H1 (cell line): ENCODE results near the gene TMEM252. TPM values are rescaled to one million over a fixed set of nuclear protein-coding genes. Genes with fewer than 3 reads are reported as not detected.

ENCODE experiments used
- CHD7 ChIP-seq: fragments of 300-600 bp; sonication (generic); IDR thresholded peaks from 2 replicates; pipeline ENCODE4 v1.7.1; 2012; ENCODE audit warnings: low read length, moderate library complexity, mild to moderate bottlenecking, inconsistent platforms; ENCODE audit not compliant: insufficient replicate concordance
- GABPA ChIP-seq: IDR thresholded peaks from 2 replicates; pipeline ENCODE4 v1.6.1; 2011; ENCODE audit warnings: mild to moderate bottlenecking, low read length, moderate library complexity, borderline replicate concordance; ENCODE audit not compliant: insufficient read depth
- POLR2AphosphoS5 ChIP-seq: IDR thresholded peaks from 2 replicates; pipeline ENCODE4 v1.6.1; 2011; ENCODE audit warnings: low read depth, low read length
- RNF2 ChIP-seq: fragments of 200-900, 300-1000 bp; sonication (generic); IDR thresholded peaks from 2 replicates; pipeline ENCODE4 v1.7.1; 2016; ENCODE audit warnings: borderline replicate concordance, low read depth, mild to moderate bottlenecking, antibody characterized with exemption, low read length; ENCODE audit not compliant: poor library complexity, severe bottlenecking; ENCODE audit errors: missing control alignments
- TBP ChIP-seq: IDR thresholded peaks from 2 replicates; pipeline ENCODE4 v1.6.1; 2011; ENCODE audit warnings: low read depth, low read length, improper control_type of control experiment
- polyA plus RNA-seq, 7 experiments: library from polyadenylated mRNA; depleted of rRNA in 3 of 7; stranded (reverse) in 5 of 7; unstranded in 2 of 7; fragments of >200 nt in 5 of 7; fragments of 200-250 nt in 2 of 7; gene quantifications; 1 replicate in 5 of 7; 2 replicates in 1 of 7; 4 replicates in 1 of 7; pipeline versions ENCODE4 v1.2.1 to v1.2.3, GENCODE V29; 2011 to 2013; ENCODE audit warnings: missing spikeins in 2 of 7, mixed read lengths in 2 of 7
- total RNA-seq: library from RNA; stranded (reverse); fragmentation: NEBNext Ultra II Directional; extraction: Animal tissue kit (Norgen Biotek cat#: 25700); gene quantifications from 2 replicates; pipeline ENCODE4 v1.2.1, GENCODE V29; 2021

The TMEM252 gene
- total and polyA plus RNA-seq, 2 of the 8 experiments (the other 6 are each of a cell fraction or from before 2014, with no cell fraction given): not detected

GRCh38 chr9:68536876-68537615 is 3.6 kb downstream of the TMEM252 start (continued):
- no peak for TF ChIP-seq CHD7
- no peak for TF ChIP-seq TBP
- TF ChIP-seq POLR2AphosphoS5: no peak
- no peak for TF ChIP-seq RNF2
- no peak for TF ChIP-seq GABPA
